OCI-LY7 (cell line): ENCODE measurements around the gene ITSN2.

Experiments used
- CTCF ChIP-seq: fragments of 200-600 bp; sonication (generic); conservative IDR thresholded peaks from 2 replicates; pipeline ENCODE4 v1.5.1; 2014; ENCODE audit warnings: mild to moderate bottlenecking, antibody characterized with exemption, low read length, moderate library complexity, mixed read lengths
- EZH2phosphoT487 ChIP-seq: fragments of 200-600 bp; sonication (generic); IDR thresholded peaks from 2 replicates; pipeline ENCODE4 v1.6.1; 2018; ENCODE audit warnings: low read depth, borderline replicate concordance, mild to moderate bottlenecking, mixed run types, antibody characterized with exemption, low read length, moderate library complexity, mixed read lengths

- TF ChIP-seq CTCF (no peak), EZH2phosphoT487 (no peak)
Observed at GRCh38 chr2:24392542-24393059, 32.3 kb upstream of the ITSN2 start.
